ENCODE results near the gene GPR68.
"Not testable (repeated sequence)": the region's sequence is repeated elsewhere in the genome, so short reads cannot be mapped to it uniquely, and the experiment has no call there.

The GPR68 gene

DNA sequence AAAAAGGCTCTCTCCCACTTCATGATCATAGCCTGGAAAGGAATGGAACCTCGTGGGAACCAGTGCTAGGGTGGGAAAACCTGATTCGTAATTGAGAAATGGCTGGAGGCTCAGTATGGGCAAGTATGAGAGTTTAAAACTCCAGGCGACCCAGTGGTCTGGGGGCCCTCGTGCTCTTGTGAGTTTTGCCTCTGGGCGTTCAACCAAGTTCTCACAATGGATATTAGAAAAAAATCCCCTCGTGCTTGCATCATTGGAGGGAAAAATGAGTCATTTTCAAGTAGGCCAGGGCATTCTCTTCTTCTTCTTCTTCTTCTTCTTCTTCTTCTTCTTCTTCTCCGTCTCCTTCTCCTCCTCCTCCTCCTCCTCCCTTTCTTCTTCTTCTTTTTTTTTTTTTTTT lies 39.0 kb downstream of the GPR68 start:
- no peak overlapping the region for H3K4me2 ChIP-seq (ENCODE audit: insufficient read depth, low read length, poor library complexity, severe bottlenecking)
- no peaks in the 10 kb centered on the region for H3K79me1 ChIP-seq (ENCODE audit: low read depth, low read length)
- no peak overlapping the region for H3K4me3 ChIP-seq (ENCODE audit: low read length in 2 of 2)
- no peak overlapping the region for H2BK12ac ChIP-seq (ENCODE audit: low read length)
- no CpG with 5 or more reads among the region's 7 CpGs for WGBS, 2 donors (ENCODE audit: extremely low coverage in 2 of 2, insufficient read length in 2 of 2, insufficient replicate concordance in 1 of 2)
- no peak overlapping the region for H3K14ac ChIP-seq (ENCODE audit: low read length)
- H4K8ac ChIP-seq (ENCODE audit: low read depth, low read length): no peak overlapping the region
- no peak overlapping the region for H3K9ac ChIP-seq (ENCODE audit: low read depth, low read length, poor library complexity)
- no peak overlapping the region for H2BK5ac ChIP-seq (ENCODE audit: low read length)
- no peak overlapping the region for H3K23ac ChIP-seq (ENCODE audit: low read depth, low read length, poor library complexity)
- H2AFZ ChIP-seq (ENCODE audit: low read length): no peak overlapping the region
- peaks cover 0 to 6% of the 10 kb centered on the region in 2 donors for H3K9me3 ChIP-seq (replicated peaks in 1 of 2; ENCODE audit: control insufficient read depth in 2 of 2, insufficient read depth in 1 of 2, low read depth in 1 of 2, low read length in 2 of 2)
- H2BK15ac ChIP-seq (ENCODE audit: low read length): no peak overlapping the region
- H3K27me3 ChIP-seq (ENCODE audit: control insufficient read depth in 3 of 3, insufficient read depth in 3 of 3, low read depth in 1 of 3, low read length in 3 of 3): no peaks in the 10 kb centered on the region
- no peak overlapping the region for H3K27ac ChIP-seq (replicated peaks; ENCODE audit: low read length)
- no peak overlapping the region for H4K91ac ChIP-seq (ENCODE audit: low read depth, low read length, poor library complexity)
- no peak overlapping the region for H2BK120ac ChIP-seq (ENCODE audit: low read depth, low read length)
- H2AK5ac ChIP-seq (ENCODE audit: low read depth, low read length): no peak overlapping the region
- peaks cover 0 to 7% of the 10 kb centered on the region in 2 donors for H3K4me1 ChIP-seq (ENCODE audit: control insufficient read depth in 2 of 2, insufficient read depth in 1 of 2, low read depth in 1 of 2, low read length in 2 of 2)
- no peak overlapping the region for H3K18ac ChIP-seq (ENCODE audit: low read length)
- H3K36me3 ChIP-seq (replicated peaks in 1 of 2; ENCODE audit: control insufficient read depth in 2 of 2, insufficient read depth in 2 of 2, low read length in 2 of 2): peaks cover 4 to 73% of the 10 kb centered on the region in 2 donors
- H3K4ac ChIP-seq (ENCODE audit: low read length): no peak overlapping the region
- DNase-seq (ENCODE audit: low spot score): no peak

DNA sequence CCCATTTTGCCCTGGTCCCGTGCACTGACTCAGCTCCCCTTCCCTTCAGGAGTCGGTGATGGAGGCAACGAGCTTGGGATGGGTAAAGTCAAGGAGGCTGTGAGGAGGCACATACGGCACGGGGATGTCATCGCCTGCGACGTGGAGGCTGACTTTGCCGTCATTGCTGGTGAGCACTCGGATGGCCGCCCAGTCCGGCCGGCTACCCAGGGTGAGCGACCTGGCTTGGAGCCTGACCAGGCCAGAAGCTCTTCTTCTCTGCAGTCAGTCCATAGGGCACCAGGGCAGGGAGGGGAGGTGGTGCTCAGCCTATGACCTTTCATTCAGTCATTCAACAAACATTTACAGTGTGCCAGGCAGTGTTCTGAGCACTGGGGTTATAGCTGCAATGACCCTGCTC lies 39.8 kb downstream of the GPR68 start:
- H2BK5ac ChIP-seq (ENCODE audit: low read length): no peak overlapping the region
- H3K36me3 ChIP-seq (replicated peaks in 1 of 2; ENCODE audit: control insufficient read depth in 2 of 2, insufficient read depth in 2 of 2, low read length in 2 of 2): peaks cover 6 to 74% of the 10 kb centered on the region in 2 donors
- no peak overlapping the region for H4K8ac ChIP-seq (ENCODE audit: low read depth, low read length)
- no peaks in the 10 kb centered on the region for H3K27me3 ChIP-seq (ENCODE audit: control insufficient read depth in 3 of 3, insufficient read depth in 3 of 3, low read depth in 1 of 3, low read length in 3 of 3)
- peak overlapping the region; percentile 54 for H3K18ac ChIP-seq (ENCODE audit: low read length)
- H2AK5ac ChIP-seq (ENCODE audit: low read depth, low read length): peak overlapping the region; percentile 5
- no peak overlapping the region for H2BK120ac ChIP-seq (ENCODE audit: low read depth, low read length)
- H3K23ac ChIP-seq (ENCODE audit: low read depth, low read length, poor library complexity): no peak overlapping the region
- H3K9ac ChIP-seq (ENCODE audit: low read depth, low read length, poor library complexity): no peak overlapping the region
- no peak overlapping the region for H2AFZ ChIP-seq (ENCODE audit: low read length)
- no peak overlapping the region for H3K27ac ChIP-seq (replicated peaks; ENCODE audit: low read length)
- no peak overlapping the region for H4K91ac ChIP-seq (ENCODE audit: low read depth, low read length, poor library complexity)
- H2BK15ac ChIP-seq (ENCODE audit: low read length): no peak overlapping the region
- no peak for DNase-seq (ENCODE audit: low spot score)
- H3K79me1 ChIP-seq (ENCODE audit: low read depth, low read length): no peaks in the 10 kb centered on the region
- no peak overlapping the region for H3K4ac ChIP-seq (ENCODE audit: low read length)
- no peak overlapping the region for H3K4me3 ChIP-seq (ENCODE audit: low read length in 2 of 2)
- no peak overlapping the region for H3K4me2 ChIP-seq (ENCODE audit: insufficient read depth, low read length, poor library complexity, severe bottlenecking)
- H3K14ac ChIP-seq (ENCODE audit: low read length): no peak overlapping the region
- H3K4me1 ChIP-seq (ENCODE audit: control insufficient read depth in 2 of 2, insufficient read depth in 1 of 2, low read depth in 1 of 2, low read length in 2 of 2): peaks cover 0 to 7% of the 10 kb centered on the region in 2 donors
- H2BK12ac ChIP-seq (ENCODE audit: low read length): no peak overlapping the region
- peaks cover 0 to 13% of the 10 kb centered on the region in 2 donors for H3K9me3 ChIP-seq (replicated peaks in 1 of 2; ENCODE audit: control insufficient read depth in 2 of 2, insufficient read depth in 1 of 2, low read depth in 1 of 2, low read length in 2 of 2)
- no CpG with 5 or more reads among the region's 14 CpGs for WGBS, 2 donors (ENCODE audit: extremely low coverage in 2 of 2, insufficient read length in 2 of 2, insufficient replicate concordance in 1 of 2)

DNA sequence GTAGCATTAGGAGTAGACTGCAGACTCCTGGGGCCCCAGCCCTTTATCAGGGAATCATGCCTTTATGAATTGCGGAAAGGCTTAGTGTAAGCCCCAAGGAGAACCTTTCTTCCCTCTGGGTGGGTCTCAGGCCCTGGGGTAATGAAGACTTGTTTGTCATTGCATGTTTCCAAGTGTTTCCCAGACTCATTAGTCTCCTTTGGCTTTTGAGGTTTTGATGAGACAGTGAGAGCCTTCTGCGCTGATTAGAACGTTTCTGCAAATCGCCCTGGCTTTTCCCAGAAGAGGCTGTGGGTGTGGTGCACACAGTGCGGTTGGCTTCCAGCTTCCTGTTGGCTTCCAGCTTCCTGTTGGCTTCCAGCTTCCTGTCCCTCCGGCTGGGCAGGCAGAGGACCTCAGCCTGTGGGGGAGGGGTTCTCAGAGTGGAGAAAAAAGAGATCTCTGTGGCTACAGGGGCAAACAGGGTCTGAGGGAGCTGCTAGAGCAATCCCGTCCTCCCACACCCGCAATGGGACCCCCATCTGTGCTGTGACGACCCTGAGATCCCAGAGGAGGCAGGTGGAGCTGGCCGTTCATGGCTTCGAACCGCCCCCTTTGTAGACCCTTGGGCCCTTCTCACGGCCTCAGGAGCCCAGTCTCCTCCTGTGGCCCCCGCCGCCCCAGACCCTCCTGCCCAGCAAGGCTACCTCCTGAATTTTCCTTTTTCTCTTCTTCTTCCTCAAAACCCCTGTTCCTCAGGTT lies 42.1 kb downstream of the GPR68 start:
- Histone ChIP-seq H3K14ac (ENCODE audit: low read length) (no peak overlapping the region), H2AFZ (ENCODE audit: low read length) (no peak overlapping the region), H2AK5ac (ENCODE audit: low read depth, low read length) (no peak overlapping the region), H3K18ac (ENCODE audit: low read length) (peak overlapping the region; percentile 85), H3K9me3 (replicated peaks in 1 of 2; ENCODE audit: control insufficient read depth in 2 of 2, insufficient read depth in 1 of 2, low read depth in 1 of 2, low read length in 2 of 2) (peaks cover 0 to 15% of the 10 kb centered on the region in 2 donors), H3K4ac (ENCODE audit: low read length) (no peak overlapping the region), H3K4me3 (ENCODE audit: low read length in 2 of 2) (no peak overlapping the region), H3K9ac (ENCODE audit: low read depth, low read length, poor library complexity) (no peak overlapping the region), H4K91ac (ENCODE audit: low read depth, low read length, poor library complexity) (no peak overlapping the region), H2BK12ac (ENCODE audit: low read length) (no peak overlapping the region), H3K79me1 (ENCODE audit: low read depth, low read length) (no peaks in the 10 kb centered on the region), H4K8ac (ENCODE audit: low read depth, low read length) (no peak overlapping the region), H2BK5ac (ENCODE audit: low read length) (no peak overlapping the region), H3K27ac (replicated peaks; ENCODE audit: low read length) (peak overlapping the region; percentile 85), H3K4me1 (ENCODE audit: control insufficient read depth in 2 of 2, insufficient read depth in 1 of 2, low read depth in 1 of 2, low read length in 2 of 2) (peaks cover 10 to 11% of the 10 kb centered on the region in 2 donors), H3K4me2 (ENCODE audit: insufficient read depth, low read length, poor library complexity, severe bottlenecking) (no peak overlapping the region), H2BK120ac (ENCODE audit: low read depth, low read length) (no peak overlapping the region), H2BK15ac (ENCODE audit: low read length) (no peak overlapping the region), H3K23ac (ENCODE audit: low read depth, low read length, poor library complexity) (no peak overlapping the region), H3K27me3 (ENCODE audit: control insufficient read depth in 3 of 3, insufficient read depth in 3 of 3, low read depth in 1 of 3, low read length in 3 of 3) (no peaks in the 10 kb centered on the region), H3K36me3 (replicated peaks in 1 of 2; ENCODE audit: control insufficient read depth in 2 of 2, insufficient read depth in 2 of 2, low read length in 2 of 2) (peaks cover 7 to 75% of the 10 kb centered on the region in 2 donors)
- WGBS, 2 donors (ENCODE audit: extremely low coverage in 2 of 2, insufficient read length in 2 of 2, insufficient replicate concordance in 1 of 2): no CpG with 5 or more reads among the region's 15 CpGs
- DNase-seq (ENCODE audit: low spot score): peak; percentile 42

DNA sequence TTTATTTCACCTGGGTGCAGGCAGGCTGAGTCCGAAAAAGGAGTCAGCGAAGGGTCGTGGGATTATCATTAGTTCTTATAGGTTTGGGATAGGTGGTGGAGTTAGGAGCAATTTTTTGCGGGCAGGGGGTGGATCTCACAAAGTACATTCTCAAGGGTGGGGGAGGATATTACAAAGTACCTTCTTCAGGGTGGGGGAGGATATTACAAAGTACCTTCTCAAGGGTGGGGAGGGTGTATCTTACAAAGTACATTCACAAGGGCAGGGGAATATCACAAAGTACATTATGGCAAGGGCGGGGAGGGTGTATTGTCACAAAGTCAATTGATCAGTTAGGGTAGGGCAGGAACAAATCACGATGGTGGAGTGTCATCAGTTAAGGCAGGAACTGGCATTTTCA lies 43.7 kb downstream of the GPR68 start:
- H3K27me3 ChIP-seq (ENCODE audit: control insufficient read depth in 3 of 3, insufficient read depth in 3 of 3, low read depth in 1 of 3, low read length in 3 of 3); H2AFZ ChIP-seq (ENCODE audit: low read length); H2AK5ac ChIP-seq (ENCODE audit: low read depth, low read length); H3K27ac ChIP-seq (replicated peaks; ENCODE audit: low read length); H3K18ac ChIP-seq (ENCODE audit: low read length); H3K4ac ChIP-seq (ENCODE audit: low read length); DNase-seq (ENCODE audit: low spot score); H2BK120ac ChIP-seq (ENCODE audit: low read depth, low read length); H3K4me2 ChIP-seq (ENCODE audit: insufficient read depth, low read length, poor library complexity, severe bottlenecking); H2BK5ac ChIP-seq (ENCODE audit: low read length); H4K8ac ChIP-seq (ENCODE audit: low read depth, low read length); H3K4me3 ChIP-seq (ENCODE audit: low read length in 2 of 2); H3K79me1 ChIP-seq (ENCODE audit: low read depth, low read length); H3K23ac ChIP-seq (ENCODE audit: low read depth, low read length, poor library complexity); H3K9ac ChIP-seq (ENCODE audit: low read depth, low read length, poor library complexity); H2BK15ac ChIP-seq (ENCODE audit: low read length); H3K14ac ChIP-seq (ENCODE audit: low read length); H4K91ac ChIP-seq (ENCODE audit: low read depth, low read length, poor library complexity); H2BK12ac ChIP-seq (ENCODE audit: low read length): not testable (repeated sequence)
- Histone ChIP-seq H3K36me3 (replicated peaks in 1 of 2; ENCODE audit: control insufficient read depth in 2 of 2, insufficient read depth in 2 of 2, low read length in 2 of 2) (peaks cover 6 to 77% of the 10 kb centered on the region in 2 donors), H3K4me1 (ENCODE audit: control insufficient read depth in 2 of 2, insufficient read depth in 1 of 2, low read depth in 1 of 2, low read length in 2 of 2) (peaks cover 10 to 11% of the 10 kb centered on the region in 2 donors), H3K9me3 (replicated peaks in 1 of 2; ENCODE audit: control insufficient read depth in 2 of 2, insufficient read depth in 1 of 2, low read depth in 1 of 2, low read length in 2 of 2) (peaks cover 0 to 15% of the 10 kb centered on the region in 2 donors)
- WGBS, 2 donors (ENCODE audit: extremely low coverage in 2 of 2, insufficient read length in 2 of 2, insufficient replicate concordance in 1 of 2): no CpG with 5 or more reads among the region's 6 CpGs
